GM21723 (cell line): ENCODE results near the gene KPNB1.
A peak's percentile ranks its signal among the peaks of the same experiment; 100 is the strongest.

Experiments
- ATAC-seq: cut with Tn5 transposase; IDR thresholded peaks from one replicate; pipeline ENCODE4 v1.9.1; 2021; ENCODE audit warnings: mild to moderate bottlenecking, moderate library complexity; ENCODE audit not compliant: unreplicated experiment

The KPNB1 gene

DNA sequence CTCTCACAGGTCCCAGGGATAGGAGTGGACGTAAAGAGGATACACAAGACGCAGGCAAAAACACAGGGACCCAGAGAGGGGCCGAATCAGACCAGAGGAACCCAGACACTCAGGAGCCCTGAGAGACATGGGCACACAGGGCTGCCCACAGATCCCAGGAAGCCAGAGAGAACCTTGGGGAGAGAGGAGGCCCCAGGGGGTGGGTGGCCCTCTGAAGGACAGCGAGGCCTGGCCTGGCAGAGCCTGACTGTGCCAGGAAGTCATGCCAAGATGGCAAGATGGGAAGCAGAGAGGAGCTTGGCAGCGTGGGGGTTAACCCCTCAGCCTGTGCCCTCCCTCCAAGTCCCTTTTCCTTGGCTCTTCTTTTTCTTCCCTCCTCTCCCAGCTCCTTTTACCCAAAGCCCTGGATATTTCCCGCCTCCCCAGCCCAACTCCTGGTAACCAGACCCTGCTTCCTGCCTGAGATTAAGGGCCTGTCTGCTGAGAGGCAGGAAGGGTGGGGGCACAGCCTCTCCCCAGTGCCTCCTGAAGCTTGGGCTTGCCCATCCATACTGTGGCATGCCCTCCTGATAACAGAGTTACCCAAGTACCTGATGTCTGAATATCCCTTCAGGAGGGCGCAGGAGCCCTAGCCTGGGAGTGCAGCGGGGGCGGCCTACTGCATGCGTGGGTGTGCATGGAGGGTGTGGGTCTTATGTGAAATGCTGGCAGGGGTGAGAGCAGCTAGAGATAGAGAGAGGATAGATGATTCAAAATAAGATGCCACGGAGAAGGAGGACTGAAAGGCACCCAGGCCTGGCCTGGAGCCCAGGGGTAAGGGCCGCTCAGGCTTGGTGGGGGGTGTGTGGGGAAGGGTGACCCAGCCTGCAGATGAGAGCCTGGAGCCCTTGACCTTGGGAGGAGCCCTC, 77.3 kb downstream of the KPNB1 start:
- ATAC-seq, result no peak

DNA sequence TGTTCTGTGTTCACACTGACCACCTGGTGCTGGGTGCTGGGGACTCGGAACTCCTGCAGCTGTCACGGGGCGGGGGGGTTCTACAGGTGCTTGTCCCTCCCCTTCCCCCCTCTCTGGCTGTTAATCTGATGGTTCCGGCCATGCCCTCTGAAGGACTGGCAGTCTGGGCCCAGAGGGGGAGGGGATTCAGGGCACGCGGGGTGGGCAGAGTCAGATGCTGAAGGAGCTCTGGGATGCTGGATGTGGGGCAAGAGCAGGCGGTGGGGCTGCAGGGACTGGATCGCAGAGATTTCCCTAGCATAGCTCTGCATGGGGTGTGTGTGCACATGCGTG, 78.0 kb downstream of the KPNB1 start:
- ATAC-seq, result no peak

DNA sequence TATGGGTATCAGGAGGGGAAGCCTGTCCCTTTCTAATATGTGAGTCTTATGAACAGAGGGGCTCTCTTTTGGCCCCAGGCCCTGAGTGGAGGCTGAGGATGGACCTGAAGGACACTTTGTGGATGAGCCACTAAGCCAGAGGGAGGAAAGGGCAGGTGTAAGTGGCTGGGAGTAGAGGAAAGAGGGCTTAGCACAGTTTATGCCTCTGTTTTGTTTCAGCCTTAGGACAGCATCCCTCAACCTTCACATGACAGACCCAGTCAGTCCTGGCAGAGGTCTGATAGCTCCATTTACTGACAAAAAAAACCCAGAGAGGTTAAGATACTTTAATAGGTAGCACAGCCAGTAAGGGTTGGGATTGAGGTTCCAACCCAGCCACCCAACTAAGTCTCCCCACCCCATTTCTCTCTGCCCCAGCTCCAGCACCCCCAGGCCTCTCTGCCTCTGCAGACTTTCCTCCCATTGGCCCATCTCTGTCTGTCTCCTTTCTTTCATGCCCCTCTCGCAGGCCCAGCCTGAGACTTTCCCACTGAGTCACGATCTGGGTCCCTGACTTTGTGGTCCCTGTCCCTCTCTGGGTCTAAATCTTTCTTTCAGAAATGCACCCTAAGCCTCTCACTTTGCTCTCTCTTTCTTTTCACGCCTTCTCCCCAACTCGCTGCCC, 78.6 kb downstream of the KPNB1 start:
- ATAC-seq, result no peak

DNA sequence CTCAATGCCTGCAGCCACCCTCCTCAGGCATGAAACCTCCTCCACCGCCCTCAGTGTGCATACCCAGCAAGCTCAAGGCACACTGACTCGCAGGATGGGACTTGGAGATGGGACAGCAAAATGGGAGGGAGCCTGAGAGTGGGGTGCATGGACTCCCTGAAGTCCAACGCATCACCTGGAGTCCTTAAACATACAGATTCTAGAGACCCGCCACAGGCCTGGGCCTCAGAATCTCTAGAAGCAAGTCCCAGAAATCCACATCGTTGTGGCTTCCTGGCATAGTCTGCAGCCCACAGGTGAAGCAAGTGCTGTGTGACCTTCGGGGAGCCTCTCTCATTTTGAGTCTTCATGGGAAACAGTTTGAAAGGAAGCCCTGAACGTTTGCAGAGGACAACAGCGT, 79.8 kb downstream of the KPNB1 start:
- ATAC-seq, result no peak

DNA sequence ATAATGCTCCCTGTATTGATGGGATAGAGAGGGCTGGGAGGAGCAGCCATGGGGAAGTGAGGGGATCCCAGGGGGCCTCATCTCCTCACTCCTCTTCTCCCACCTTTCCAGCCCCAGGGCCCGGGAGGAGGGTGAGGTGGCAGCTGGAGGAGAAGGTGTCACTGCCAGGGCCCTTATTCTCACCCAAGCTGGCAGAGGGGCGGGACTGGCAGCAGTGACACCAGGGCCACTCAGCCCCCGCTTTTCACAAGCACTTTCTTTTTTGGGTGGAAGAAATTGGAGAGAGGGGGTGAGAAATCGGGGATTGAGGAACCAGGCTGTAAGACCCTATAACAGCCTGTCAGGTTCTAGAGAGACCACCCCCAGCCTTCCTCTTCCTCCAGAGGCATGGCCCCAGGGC, 81.0 kb downstream of the KPNB1 start:
- ATAC-seq, result no peak

DNA sequence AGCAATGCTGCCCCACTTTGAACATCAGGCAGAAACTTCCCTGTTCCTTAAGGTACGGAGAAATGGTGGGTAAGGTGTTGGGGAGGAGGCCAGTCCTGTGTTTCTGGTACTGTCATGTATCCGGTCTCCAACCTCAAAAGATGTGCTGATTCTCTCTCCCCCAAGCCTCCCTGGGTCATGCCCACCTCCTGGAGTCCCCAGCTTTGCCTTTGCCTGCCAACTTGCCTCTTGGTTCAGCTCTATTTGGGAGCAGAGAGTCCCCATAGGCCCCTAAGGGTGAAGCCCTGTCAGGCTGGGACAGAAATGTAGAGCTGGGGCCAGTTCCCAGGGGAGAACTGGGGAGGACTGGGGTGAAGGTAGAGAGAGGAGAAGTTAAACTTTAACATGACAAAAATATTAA, 81.7 kb downstream of the KPNB1 start:
- no peak for ATAC-seq

DNA sequence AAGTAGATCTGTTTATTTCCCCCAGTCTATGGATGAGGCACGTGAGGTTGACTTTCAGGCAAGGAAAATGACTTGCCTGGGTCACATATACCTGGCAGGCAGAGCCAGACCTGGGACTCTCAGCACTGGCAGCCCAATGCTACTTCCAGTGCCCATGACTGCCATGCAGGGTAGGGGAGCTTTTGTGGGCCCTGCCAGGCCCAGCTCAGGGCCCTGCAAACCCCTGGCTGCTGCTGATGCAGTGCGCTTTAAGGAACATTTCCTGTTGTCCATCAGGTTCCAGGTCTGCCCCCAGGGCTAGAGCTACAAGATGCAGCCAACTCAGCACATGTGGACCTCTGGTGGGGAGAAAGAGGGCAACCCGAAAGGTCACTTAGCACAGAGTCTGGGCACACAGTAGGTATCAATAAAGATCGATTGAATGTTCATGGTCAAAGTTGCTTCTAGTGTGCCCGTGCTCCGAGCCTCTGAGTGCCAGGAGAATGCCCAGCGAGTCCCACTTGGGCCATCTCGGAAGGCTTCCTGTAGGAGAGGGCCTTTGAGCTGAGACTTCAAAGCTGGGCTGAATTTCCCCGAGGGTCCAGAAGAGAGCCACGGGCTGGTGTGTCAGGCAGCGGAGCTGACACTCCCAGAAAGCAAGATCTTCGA, 82.8 kb downstream of the KPNB1 start:
- ATAC-seq, result no peak

DNA sequence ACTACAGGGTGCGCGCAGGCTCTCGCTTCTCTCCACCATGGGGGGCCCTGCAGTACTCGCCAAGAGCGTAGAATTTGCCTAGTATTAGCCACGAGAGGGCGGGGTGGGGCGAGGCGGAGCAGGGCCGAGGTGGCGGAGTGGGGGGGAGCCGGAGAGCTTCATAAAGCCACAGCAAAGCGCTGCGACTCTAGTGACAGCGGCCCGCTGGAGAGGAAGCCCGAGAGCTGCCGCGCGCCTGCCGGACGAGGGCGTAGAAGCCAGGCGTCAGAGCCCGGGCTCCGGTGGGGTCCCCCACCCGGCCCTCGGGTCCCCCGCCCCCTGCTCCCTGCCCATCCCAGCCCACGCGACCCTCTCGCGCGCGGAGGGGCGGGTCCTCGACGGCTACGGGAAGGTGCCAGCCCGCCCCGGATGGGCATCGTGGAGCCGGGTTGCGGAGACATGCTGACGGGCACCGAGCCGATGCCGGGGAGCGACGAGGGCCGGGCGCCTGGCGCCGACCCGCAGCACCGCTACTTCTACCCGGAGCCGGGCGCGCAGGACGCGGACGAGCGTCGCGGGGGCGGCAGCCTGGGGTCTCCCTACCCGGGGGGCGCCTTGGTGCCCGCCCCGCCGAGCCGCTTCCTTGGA, 83.4 kb downstream of the KPNB1 start, which contains the start of gene TBX21:
Gene TBX21 (plus strand): TSS at position 190 of the 627 bp plus-strand sequence. CDS start 219 bp downstream, at position 409.
- ATAC-seq, result peak; percentile 51

DNA sequence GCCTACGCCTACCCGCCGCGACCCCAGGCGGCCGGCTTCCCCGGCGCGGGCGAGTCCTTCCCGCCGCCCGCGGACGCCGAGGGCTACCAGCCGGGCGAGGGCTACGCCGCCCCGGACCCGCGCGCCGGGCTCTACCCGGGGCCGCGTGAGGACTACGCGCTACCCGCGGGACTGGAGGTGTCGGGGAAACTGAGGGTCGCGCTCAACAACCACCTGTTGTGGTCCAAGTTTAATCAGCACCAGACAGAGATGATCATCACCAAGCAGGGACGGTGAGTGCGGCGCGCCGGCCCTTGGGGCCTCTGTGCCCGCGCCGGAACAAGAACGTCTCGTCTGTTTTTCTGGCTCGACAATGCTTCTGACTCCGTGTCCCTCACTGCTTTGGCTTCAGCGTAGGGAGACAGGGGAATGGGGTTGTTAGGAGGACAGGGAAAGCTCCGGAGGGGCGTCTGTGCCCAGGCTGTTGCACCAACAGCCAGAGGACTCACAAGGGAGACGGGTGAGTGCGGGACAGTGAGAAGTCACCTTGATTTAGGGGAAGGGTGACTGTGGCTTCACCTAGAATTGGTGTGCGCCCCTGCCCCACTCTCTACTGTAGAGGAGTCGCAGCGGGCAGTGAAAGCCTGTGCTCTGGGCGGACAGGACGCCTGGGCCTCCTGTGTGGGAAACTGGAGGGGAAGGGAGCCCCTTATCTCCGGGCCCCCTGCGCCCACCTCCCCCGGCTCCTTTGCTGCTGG, 84.1 kb downstream of the KPNB1 start:
- ATAC-seq, result peak; percentile 28

DNA sequence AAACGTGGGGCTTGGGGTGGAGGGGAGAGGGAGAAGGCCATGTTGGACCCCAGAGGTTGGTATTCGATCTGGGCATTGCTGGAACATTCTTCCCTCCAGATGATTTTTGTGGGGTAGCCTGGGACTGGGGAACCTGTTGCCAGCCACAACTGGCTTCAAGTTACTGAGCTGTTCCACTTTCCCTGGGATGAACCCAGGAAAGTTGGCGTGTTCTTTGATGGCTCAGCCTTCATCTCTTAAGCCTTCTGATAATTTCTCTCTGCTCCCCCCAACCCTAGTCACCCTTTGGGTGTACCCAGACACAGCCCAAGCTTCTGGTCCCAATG, 85.4 kb downstream of the KPNB1 start:
- ATAC-seq, result no peak
